Stimulated activated CD4-positive, alpha-beta T cell treated with anti-CD3 and anti-CD28 coated beads, Interleukin-4, amount 100 ng/mL, for 4 hours (primary cell): ENCODE data around the gene RTL1.

Experiments used
- DNase-seq, 2 experiments: peaks; one replicate each; pipeline ENCODE4 v3.0.0-alpha.2; 2020

RTL1 gene

GRCh38 chr14:100903672-100904185, at the start of gene RTL1:
Gene RTL1, minus strand, starts transcription at chr14:100903722. Its CDS starts 18,934 bp downstream, at chr14:100884788.
- DNase-seq: no peak

GRCh38 chr14:100950024-100950423, 46.5 kb upstream of the RTL1 start:
- DNase-seq: no peak

DNA sequence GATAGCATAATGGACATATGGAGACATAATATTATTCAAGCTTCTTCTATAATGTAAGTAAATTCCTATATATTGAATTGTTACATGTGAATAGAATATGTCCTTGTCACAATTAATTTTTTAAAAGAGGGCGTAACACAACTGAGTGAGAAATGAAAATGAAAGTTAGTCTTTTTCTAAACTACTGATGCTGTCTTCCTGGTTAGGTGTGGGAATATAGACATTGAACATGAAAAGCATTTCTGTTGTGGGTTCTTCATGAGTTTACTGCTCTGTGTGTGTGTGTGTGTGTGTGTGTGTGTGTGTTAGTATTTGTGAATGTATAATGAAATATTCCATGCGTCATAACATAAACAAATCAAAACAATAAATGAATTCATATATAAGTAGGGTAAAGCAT, 40.5 kb upstream of the RTL1 start:
- DNase-seq: no peak

DNA sequence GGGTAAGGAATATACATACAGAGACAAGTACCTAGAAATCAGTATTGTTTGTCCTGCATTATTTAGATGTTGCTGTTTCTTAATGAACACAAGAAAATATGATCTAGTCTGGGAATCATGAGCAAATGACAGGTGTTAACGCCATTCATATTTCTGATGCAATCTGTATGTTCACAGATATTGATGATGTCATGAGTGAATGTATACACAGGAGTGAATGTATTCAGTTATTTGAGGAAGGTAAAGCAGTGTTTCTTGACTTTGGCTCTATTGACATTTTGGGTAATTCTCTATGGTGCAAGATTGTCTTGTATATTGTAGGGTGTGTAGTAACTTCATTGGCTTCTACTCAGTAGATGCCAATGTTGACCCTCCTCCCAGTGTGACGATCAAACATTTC, 26.7 kb upstream of the RTL1 start:
- DNase-seq: no peak

- no peak for DNase-seq
Measured at GRCh38 chr14:100915560-100915959, 12.0 kb upstream of the RTL1 start.

GRCh38 chr14:100914597-100915021, 11.1 kb upstream of the RTL1 start:
- DNase-seq: no peak

GRCh38 chr14:100911665-100912316, 8.3 kb upstream of the RTL1 start:
- no peak for DNase-seq

DNA sequence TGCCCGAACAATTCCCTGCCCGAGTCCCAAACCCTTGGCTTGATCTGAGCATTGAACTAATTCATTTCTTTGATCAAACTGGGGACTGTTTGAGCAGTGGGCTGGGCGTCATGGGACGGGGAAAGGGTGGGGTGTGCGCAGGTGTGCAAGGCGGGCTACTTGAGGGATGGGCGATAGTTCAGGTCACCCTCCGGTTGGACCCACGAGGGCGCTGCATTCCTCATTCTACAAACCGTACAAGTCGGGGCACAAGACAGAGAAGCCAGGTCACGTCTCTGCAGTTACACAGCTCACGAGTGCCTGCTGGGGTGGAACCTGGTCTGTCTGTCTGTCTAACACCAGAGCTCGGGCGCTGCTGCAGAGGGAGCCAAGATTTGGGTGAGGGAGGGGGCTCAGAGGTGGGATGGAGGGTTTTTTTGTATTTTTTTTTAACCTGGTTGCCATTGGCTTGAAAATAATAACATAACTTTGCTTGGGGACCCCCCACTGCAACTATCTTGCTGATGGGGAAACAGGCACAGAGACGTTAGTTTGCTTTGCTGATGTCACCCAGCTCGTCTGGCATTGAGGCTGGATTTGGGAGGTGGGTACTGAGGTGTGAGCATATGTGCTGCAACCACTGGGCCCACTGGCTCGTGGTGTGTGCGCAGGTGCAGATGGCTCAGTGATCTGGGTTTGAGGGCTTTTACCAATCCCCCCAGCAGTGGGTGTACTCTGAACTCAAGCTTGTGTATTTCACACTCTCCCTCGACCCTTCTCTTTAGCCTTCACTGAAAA, 7.6 kb upstream of the RTL1 start:
- DNase-seq: no peak

GRCh38 chr14:100909439-100909838, 5.9 kb upstream of the RTL1 start:
- no peak for DNase-seq

GRCh38 chr14:100907240-100907639, 3.7 kb upstream of the RTL1 start:
- no peak for DNase-seq

- DNase-seq: no peak
Measured at GRCh38 chr14:100906420-100906819, 2.9 kb upstream of the RTL1 start.

- no peak for DNase-seq
Measured at GRCh38 chr14:100905166-100905565, 1.6 kb upstream of the RTL1 start.

GRCh38 chr14:100904307-100905087, 975 bp upstream of the RTL1 start:
- DNase-seq: no peak

DNA sequence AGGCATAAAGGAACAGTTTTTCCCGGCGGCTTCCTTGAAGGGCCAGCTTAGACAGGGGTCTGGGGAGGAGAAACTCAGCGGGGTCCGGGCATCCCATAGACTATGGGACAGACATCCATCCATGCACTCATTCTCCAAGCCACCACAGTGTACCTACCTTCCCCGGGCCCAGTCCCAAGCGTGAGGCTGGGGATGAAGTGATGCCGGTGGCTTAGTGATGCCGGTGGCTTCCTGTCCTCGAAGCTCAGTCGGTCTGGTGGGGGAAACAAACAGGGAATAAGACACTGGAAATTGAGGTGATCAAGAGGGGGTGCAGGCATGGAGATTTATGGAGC, 421 bp downstream of the RTL1 start:
- DNase-seq: no peak

DNA sequence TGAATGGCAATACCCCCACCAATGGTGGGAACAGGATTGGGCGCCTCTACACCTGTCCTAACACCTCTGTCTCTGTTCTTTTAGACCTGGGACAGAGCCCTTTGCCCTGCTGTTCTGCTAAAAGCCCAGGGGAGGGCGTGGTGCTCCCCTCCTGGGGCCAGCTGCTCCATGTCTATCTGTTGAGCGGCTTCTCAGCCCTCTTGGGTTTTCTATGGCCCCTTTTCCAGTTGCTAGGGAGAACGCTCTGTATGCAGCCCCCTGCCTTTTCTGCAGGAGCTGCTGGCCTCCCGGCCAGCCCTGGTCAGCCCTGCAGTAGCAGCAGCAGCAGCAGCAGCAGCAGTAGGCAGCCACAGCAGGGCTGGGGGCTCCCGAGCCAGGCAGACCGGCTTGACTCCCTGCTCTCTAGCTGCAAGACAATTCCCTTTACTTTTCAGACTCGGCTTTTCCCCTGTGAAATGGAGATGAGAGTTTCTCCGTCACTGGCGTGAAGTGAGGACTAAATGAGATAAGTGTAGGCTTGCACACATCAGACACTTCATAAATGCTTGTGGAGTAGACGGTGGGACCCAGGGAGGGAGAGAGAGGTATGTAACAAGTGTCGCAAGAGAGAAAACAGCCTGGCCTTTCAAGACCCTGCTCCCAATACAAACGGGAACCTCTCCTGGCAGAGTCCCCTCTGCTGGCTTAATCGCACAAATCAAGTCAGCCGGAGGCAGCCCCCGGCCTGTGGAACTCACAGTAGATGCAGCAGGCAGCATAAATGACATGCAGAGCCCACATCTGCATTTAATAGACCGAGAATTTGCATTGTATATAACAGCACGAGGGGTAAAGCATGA, 1.0 kb downstream of the RTL1 start:
- DNase-seq: no peak

- DNase-seq: no peak
Measured at GRCh38 chr14:100901391-100902183, 1.9 kb downstream of the RTL1 start.

DNA sequence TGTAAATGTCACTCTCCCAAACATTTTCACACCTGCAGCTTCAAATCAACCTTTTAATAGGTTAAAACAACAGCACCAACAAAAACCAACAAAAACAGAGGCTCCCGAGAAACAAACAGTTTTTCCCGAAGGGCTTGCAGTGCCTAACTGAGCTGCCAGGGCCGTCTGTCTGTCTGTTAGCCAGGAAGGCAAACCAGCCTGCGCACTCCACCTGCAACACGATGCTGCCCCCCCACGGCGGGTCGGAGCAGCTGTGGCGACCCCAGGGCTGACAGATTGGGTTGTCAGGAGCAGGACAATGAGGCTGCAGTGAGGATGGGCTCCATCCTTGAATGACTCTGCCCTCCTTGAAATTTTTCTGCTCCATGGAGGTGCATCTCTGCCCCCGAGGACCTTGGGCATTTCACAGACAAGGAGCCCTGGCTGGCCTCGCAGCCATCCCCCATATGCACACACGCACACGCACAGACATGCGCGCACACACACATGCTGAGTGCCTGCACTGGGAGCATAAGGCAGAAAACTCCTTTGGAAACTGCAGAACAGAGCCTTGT, 2.6 kb downstream of the RTL1 start:
- DNase-seq: no peak

GRCh38 chr14:100899884-100900771, 3.4 kb downstream of the RTL1 start:
- no peak for DNase-seq

DNA sequence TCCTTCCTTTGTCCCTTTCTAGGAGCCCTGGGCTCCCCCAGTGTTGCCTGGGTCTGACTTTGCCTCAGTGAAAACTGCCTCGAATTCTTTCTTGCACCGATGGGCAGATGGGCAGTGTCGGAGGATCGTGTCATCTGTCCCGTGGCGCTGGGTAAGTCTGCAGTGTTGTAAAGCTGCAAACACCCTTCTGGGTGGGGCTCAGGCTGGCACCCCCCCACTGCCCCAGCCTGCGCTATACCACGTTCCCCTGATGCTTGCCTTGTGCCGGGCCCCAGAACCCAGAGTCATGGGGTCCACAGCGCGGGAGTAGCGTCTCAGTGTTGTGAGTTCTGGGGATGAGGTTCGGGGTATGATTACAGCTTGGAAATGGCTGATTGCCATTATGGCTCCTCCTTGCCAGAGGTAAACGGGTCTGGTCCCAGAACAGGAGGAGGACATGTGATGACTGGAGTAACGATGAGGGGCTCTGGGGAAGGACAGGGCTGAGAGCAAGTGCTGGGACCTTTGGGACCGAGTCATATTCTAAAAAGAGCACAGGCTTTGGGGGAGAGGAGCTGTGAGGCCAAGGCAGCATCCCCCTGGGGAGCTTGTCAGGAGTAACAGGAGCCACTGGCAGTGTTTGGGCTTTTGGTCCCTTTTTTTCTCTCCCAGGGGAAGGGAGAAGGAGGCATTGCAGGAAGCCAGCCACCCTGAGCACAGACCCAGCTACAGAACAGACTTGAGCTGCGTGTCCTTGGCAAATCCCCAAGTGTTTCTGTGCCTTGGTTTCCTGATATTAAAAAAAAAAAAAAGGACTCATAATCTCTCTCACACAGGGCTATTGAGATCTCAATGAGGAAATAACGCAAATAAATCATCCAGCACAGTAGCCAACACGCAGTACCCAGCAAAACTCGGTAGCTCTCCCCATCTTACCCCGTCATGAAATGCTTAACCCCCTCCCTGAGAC, 4.3 kb downstream of the RTL1 start:
- no peak for DNase-seq
